AG10803 (cell line): ENCODE results near the gene SOS1.

Source experiments
- DNase-seq: peaks from one replicate; pipeline ENCODE4 v3.0.0; 2010; ENCODE audit warnings: low read depth
- H3K4me3 ChIP-seq: 2 replicates; pipeline ENCODE4 v1.5.1; 2011; ENCODE audit warnings: mild to moderate bottlenecking, low read length, control low read depth
- CTCF ChIP-seq: conservative IDR thresholded peaks from 2 replicates; pipeline ENCODE4 v1.5.1; 2011; ENCODE audit warnings: mild to moderate bottlenecking, low read length, control low read depth, inconsistent platforms

The SOS1 gene

GRCh38 chr2:39114771-39115170 is 6.1 kb downstream of the SOS1 start:
- peak; percentile 21 for DNase-seq
- no peak for TF ChIP-seq CTCF

GRCh38 chr2:39109537-39109936 is 11.3 kb downstream of the SOS1 start:
- TF ChIP-seq CTCF = no peak
- no peak for DNase-seq
- no peak overlapping the region for H3K4me3 ChIP-seq

More at GRCh38 chr2:39114771-39115170, 6.1 kb downstream of the SOS1 start:
- no peak overlapping the region for H3K4me3 ChIP-seq

GRCh38 chr2:39108377-39108776 is 12.5 kb downstream of the SOS1 start:
- no peak overlapping the region for H3K4me3 ChIP-seq
- no peak for DNase-seq
- no peak for TF ChIP-seq CTCF

- no peak overlapping the region for H3K4me3 ChIP-seq
- no peak for TF ChIP-seq CTCF
- no peak for DNase-seq
Measured at GRCh38 chr2:39107724-39108273, 13.1 kb downstream of the SOS1 start.

GRCh38 chr2:39107156-39107555 is 13.7 kb downstream of the SOS1 start:
- TF ChIP-seq CTCF = no peak
- no peak overlapping the region for H3K4me3 ChIP-seq
- no peak for DNase-seq

- DNase-seq = no peak
- H3K4me3 ChIP-seq = no peak overlapping the region
- no peak for TF ChIP-seq CTCF
Measured at GRCh38 chr2:39099870-39100728, 20.8 kb downstream of the SOS1 start.
